ENCODE data around the gene PBOV1. TPM values are rescaled to one million over a fixed set of nuclear protein-coding genes. Genes with fewer than 3 reads are reported as not detected.
A peak's percentile ranks its signal among the peaks of the same experiment; 100 is the strongest.

The PBOV1 gene
- polyA plus RNA-seq, 1 experiment, result not detected

- peak; percentile 8 for DNase-seq (ENCODE audit: low read depth)
- POLR2A ChIA-PET, result no interaction called here
Measured at GRCh38 chr6:138234363-138234762, 16.1 kb upstream of the PBOV1 start.

GRCh38 chr6:138231381-138231886 is 13.1 kb upstream of the PBOV1 start:
- ChIA-PET CTCF (interaction anchor here (1.2 kb wide), 1 partner anchor 12 kb away, joined by 3 read pairs; no protein-coding TSS in a partner anchor), POLR2A (no interaction called here)
- H3K36me3 ChIP-seq (ENCODE audit: control insufficient read depth, insufficient read depth, low read length), result no peaks in the 10 kb centered on the region
- no peak overlapping the region for H3K4me3 ChIP-seq (ENCODE audit: low read depth, low read length)
- DNase-seq (ENCODE audit: low read depth), result no peak
- no peaks in the 10 kb centered on the region for H3K27me3 ChIP-seq (ENCODE audit: control insufficient read depth, insufficient read depth, low read length)
- no peak for TF ChIP-seq CTCF (IDR thresholded peaks at IDR 0.05; ENCODE audit: insufficient read depth, low read depth, low read length)

More at GRCh38 chr6:138234363-138234762, 16.1 kb upstream of the PBOV1 start:
- CTCF ChIA-PET, result interaction anchor here (1.3 to 2.0 kb wide), 3 partner anchors 11 to 23 kb away, joined by 3 to 6 read pairs (median 4); no protein-coding TSS in a partner anchor
- no peaks in the 10 kb centered on the region for H3K36me3 ChIP-seq (ENCODE audit: control insufficient read depth, insufficient read depth, low read length)
- H3K4me3 ChIP-seq (ENCODE audit: low read depth, low read length), result no peak overlapping the region
- H3K27me3 ChIP-seq (ENCODE audit: control insufficient read depth, insufficient read depth, low read length), result no peaks in the 10 kb centered on the region
- TF ChIP-seq CTCF (IDR thresholded peaks at IDR 0.05; ENCODE audit: insufficient read depth, low read depth, low read length), result no peak

- Histone ChIP-seq H3K27me3 (ENCODE audit: control insufficient read depth, insufficient read depth, low read length) (no peaks in the 10 kb centered on the region), H3K4me3 (ENCODE audit: low read depth, low read length) (no peak overlapping the region), H3K36me3 (ENCODE audit: control insufficient read depth, insufficient read depth, low read length) (no peaks in the 10 kb centered on the region)
- no peak for DNase-seq (ENCODE audit: low read depth)
- TF ChIP-seq CTCF (IDR thresholded peaks at IDR 0.05; ENCODE audit: insufficient read depth, low read depth, low read length), result no peak
- ChIA-PET CTCF (no interaction called here), POLR2A (no interaction called here)
Measured at GRCh38 chr6:138230759-138231380, 12.6 kb upstream of the PBOV1 start.

GRCh38 chr6:138230221-138230620 is 11.9 kb upstream of the PBOV1 start:
- no peak for TF ChIP-seq CTCF (IDR thresholded peaks at IDR 0.05; ENCODE audit: insufficient read depth, low read depth, low read length)
- Histone ChIP-seq H3K36me3 (ENCODE audit: control insufficient read depth, insufficient read depth, low read length) (no peaks in the 10 kb centered on the region), H3K27me3 (ENCODE audit: control insufficient read depth, insufficient read depth, low read length) (no peaks in the 10 kb centered on the region), H3K4me3 (ENCODE audit: low read depth, low read length) (no peak overlapping the region)
- ChIA-PET CTCF (no interaction called here), POLR2A (no interaction called here)
- no peak for DNase-seq (ENCODE audit: low read depth)

- no peak for TF ChIP-seq CTCF (IDR thresholded peaks at IDR 0.05; ENCODE audit: insufficient read depth, low read depth, low read length)
- CTCF ChIA-PET, result no interaction called here
- POLR2A ChIA-PET, result no interaction called here
- no peak overlapping the region for H3K4me3 ChIP-seq (ENCODE audit: low read depth, low read length)
- DNase-seq (ENCODE audit: low read depth), result no peak
- no peaks in the 10 kb centered on the region for H3K36me3 ChIP-seq (ENCODE audit: control insufficient read depth, insufficient read depth, low read length)
- no peaks in the 10 kb centered on the region for H3K27me3 ChIP-seq (ENCODE audit: control insufficient read depth, insufficient read depth, low read length)
Measured at GRCh38 chr6:138229663-138230179, 11.4 kb upstream of the PBOV1 start.

All from BJ (cell line).